Activated T-helper 2 cell treated with anti-CD3 and anti-CD28 coated beads, Interferon-gamma antibody, Interleukin-2, Interleukin-4, amounts not matched to agents 10 μg/mL and 5 μg/mL and 100 μg/mL, durations not matched to agents 14 hours and 24 hours and 36 hours (primary cell): Measurements from ENCODE around the gene POU2F1. TPM values are rescaled to one million over a fixed set of nuclear protein-coding genes. Genes with fewer than 3 reads are reported as not detected.
"Not testable (repeated sequence)": the region's sequence is repeated elsewhere in the genome, so short reads cannot be mapped to it uniquely, and the experiment has no call there.

Experiments used
- DNase-seq: peaks from one replicate; pipeline ENCODE4 v3.0.0; 2021; ENCODE audit warnings: low spot score
- H3K27ac Mint-ChIP-seq: one replicate; pipeline ENCODE4 v1.8.0; 2021; ENCODE audit warnings: mixed read lengths
- H3K27me3 Mint-ChIP-seq: one replicate; pipeline ENCODE4 v1.8.0; 2021; ENCODE audit warnings: low read depth, mixed read lengths
- H3K36me3 Mint-ChIP-seq: one replicate; pipeline ENCODE4 v1.8.0; 2021; ENCODE audit warnings: low read depth, mixed read lengths
- H3K4me1 Mint-ChIP-seq: one replicate; pipeline ENCODE4 v1.8.0; 2021; ENCODE audit warnings: low read depth, mixed read lengths
- H3K4me3 Mint-ChIP-seq: one replicate; pipeline ENCODE4 v1.8.0; 2021; ENCODE audit warnings: low read depth, mild to moderate bottlenecking, moderate library complexity, mixed read lengths
- H3K9me3 Mint-ChIP-seq: one replicate; pipeline ENCODE4 v1.8.0; 2021; ENCODE audit warnings: mixed read lengths
- intact Hi-C: fragments of 100-400 bp; cut with micrococcal nuclease; formaldehyde crosslinking; loops from one replicate; pipeline ENCODE4 v1.15.1; 2023
- total RNA-seq: library from RNA; stranded (reverse); gene quantifications from 2 replicates; pipeline ENCODE4 v1.2.3, GENCODE V29; 2022

Gene POU2F1
- total RNA-seq, 1 donor from 2014 or later = 21.9 TPM

- no peak for DNase-seq
- intact Hi-C loops = no loop called here
- Mint-ChIP-seq H3K27ac (no peak overlapping the region), H3K4me1 (peaks cover 7% of the 10 kb centered on the region), H3K36me3 (no peaks in the 10 kb centered on the region), H3K9me3 (peaks cover 5% of the 10 kb centered on the region), H3K4me3 (no peak overlapping the region), H3K27me3 (no peaks in the 10 kb centered on the region)
These were observed 76.8 kb downstream of the POU2F1 start for GRCh38 chr1:167297222-167298214.

- Mint-ChIP-seq H3K27ac (no peak overlapping the region), H3K27me3 (no peaks in the 10 kb centered on the region), H3K36me3 (no peaks in the 10 kb centered on the region), H3K9me3 (peaks cover 2% of the 10 kb centered on the region), H3K4me1 (peaks cover 7% of the 10 kb centered on the region), H3K4me3 (no peak overlapping the region)
- intact Hi-C loops = no loop called here
- DNase-seq = no peak
These were observed 77.6 kb downstream of the POU2F1 start for GRCh38 chr1:167298325-167298724.

GRCh38 chr1:167301355-167301754 is 80.7 kb downstream of the POU2F1 start:
- no peak for DNase-seq
- Mint-ChIP-seq H3K27ac (no peak overlapping the region), H3K27me3 (no peaks in the 10 kb centered on the region), H3K4me3 (no peak overlapping the region), H3K4me1 (peaks cover 1% of the 10 kb centered on the region), H3K36me3 (no peaks in the 10 kb centered on the region), H3K9me3 (no peaks in the 10 kb centered on the region)
- intact Hi-C loops = no loop called here

GRCh38 chr1:167304165-167304564 is 83.5 kb downstream of the POU2F1 start:
- intact Hi-C loops = no loop called here
- H3K4me3 Mint-ChIP-seq = no peak overlapping the region
- no peak for DNase-seq
- no peaks in the 10 kb centered on the region for H3K27me3 Mint-ChIP-seq
- H3K4me1 Mint-ChIP-seq = peaks cover 3% of the 10 kb centered on the region
- no peak overlapping the region for H3K27ac Mint-ChIP-seq
- no peaks in the 10 kb centered on the region for H3K9me3 Mint-ChIP-seq
- H3K36me3 Mint-ChIP-seq = no peaks in the 10 kb centered on the region

- H3K36me3 Mint-ChIP-seq = no peaks in the 10 kb centered on the region
These were observed 84.5 kb downstream of the POU2F1 start for GRCh38 chr1:167305059-167305705.

GRCh38 chr1:167305706-167306277 is 85.1 kb downstream of the POU2F1 start:
- no peak for DNase-seq
- Mint-ChIP-seq H3K27ac (no peak overlapping the region), H3K4me3 (no peak overlapping the region), H3K9me3 (no peaks in the 10 kb centered on the region), H3K27me3 (no peaks in the 10 kb centered on the region), H3K36me3 (no peaks in the 10 kb centered on the region), H3K4me1 (peaks cover 10% of the 10 kb centered on the region)
- intact Hi-C loops = no loop called here

More at GRCh38 chr1:167305059-167305705, 84.5 kb downstream of the POU2F1 start:
- no peak overlapping the region for H3K27ac Mint-ChIP-seq
- no peaks in the 10 kb centered on the region for H3K27me3 Mint-ChIP-seq
- no peaks in the 10 kb centered on the region for H3K9me3 Mint-ChIP-seq
- intact Hi-C loops = no loop called here
- no peak for DNase-seq
- no peak overlapping the region for H3K4me3 Mint-ChIP-seq
- peaks cover 5% of the 10 kb centered on the region for H3K4me1 Mint-ChIP-seq

GRCh38 chr1:167310732-167311131 is 90.0 kb downstream of the POU2F1 start:
- H3K4me1 Mint-ChIP-seq = peaks cover 19% of the 10 kb centered on the region
- no peak overlapping the region for H3K4me3 Mint-ChIP-seq
- H3K36me3 Mint-ChIP-seq = peaks cover under 1% of the 10 kb centered on the region
- H3K27me3 Mint-ChIP-seq = no peaks in the 10 kb centered on the region
- no peak overlapping the region for H3K27ac Mint-ChIP-seq
- peaks cover 1% of the 10 kb centered on the region for H3K9me3 Mint-ChIP-seq
- intact Hi-C loops = no loop called here
- DNase-seq = no peak

- peaks cover 18% of the 10 kb centered on the region for H3K36me3 Mint-ChIP-seq
- peaks cover 16% of the 10 kb centered on the region for H3K4me1 Mint-ChIP-seq
- no peak overlapping the region for H3K27ac Mint-ChIP-seq
- no peak overlapping the region for H3K4me3 Mint-ChIP-seq
- H3K9me3 Mint-ChIP-seq = peaks cover 19% of the 10 kb centered on the region
- no peak for DNase-seq
- intact Hi-C loops = no loop called here
- H3K27me3 Mint-ChIP-seq = no peaks in the 10 kb centered on the region
These were observed 92.2 kb downstream of the POU2F1 start for GRCh38 chr1:167312871-167313270.

GRCh38 chr1:167314671-167315070 is 94.0 kb downstream of the POU2F1 start:
- H3K27me3 Mint-ChIP-seq = no peaks in the 10 kb centered on the region
- H3K4me1 Mint-ChIP-seq = peaks cover 22% of the 10 kb centered on the region
- DNase-seq = no peak
- H3K27ac Mint-ChIP-seq = no peak overlapping the region
- no peak overlapping the region for H3K4me3 Mint-ChIP-seq
- intact Hi-C loops = no loop called here
- peaks cover 34% of the 10 kb centered on the region for H3K36me3 Mint-ChIP-seq
- H3K9me3 Mint-ChIP-seq = peaks cover 34% of the 10 kb centered on the region

GRCh38 chr1:167317463-167317862 is 96.8 kb downstream of the POU2F1 start:
- no peak for DNase-seq
- Mint-ChIP-seq H3K4me3 (no peak overlapping the region), H3K9me3 (peaks cover 59% of the 10 kb centered on the region), H3K36me3 (peaks cover 53% of the 10 kb centered on the region), H3K4me1 (peaks cover 13% of the 10 kb centered on the region), H3K27me3 (no peaks in the 10 kb centered on the region), H3K27ac (no peak overlapping the region)
- intact Hi-C loops = no loop called here

GRCh38 chr1:167319206-167319605 is 98.5 kb downstream of the POU2F1 start:
- H3K27ac Mint-ChIP-seq, H3K4me1 Mint-ChIP-seq, intact Hi-C loops, DNase-seq, H3K27me3 Mint-ChIP-seq, H3K4me3 Mint-ChIP-seq: not testable (repeated sequence)
- H3K9me3 Mint-ChIP-seq = peaks cover 76% of the 10 kb centered on the region
- H3K36me3 Mint-ChIP-seq = peaks cover 66% of the 10 kb centered on the region

GRCh38 chr1:167322483-167322882 is 101.8 kb downstream of the POU2F1 start:
- H3K4me1 Mint-ChIP-seq = peaks cover 6% of the 10 kb centered on the region
- no peak overlapping the region for H3K27ac Mint-ChIP-seq
- peaks cover 75% of the 10 kb centered on the region for H3K36me3 Mint-ChIP-seq
- intact Hi-C loops = no loop called here
- no peak overlapping the region for H3K4me3 Mint-ChIP-seq
- DNase-seq = no peak
- H3K9me3 Mint-ChIP-seq = peaks cover 73% of the 10 kb centered on the region
- H3K27me3 Mint-ChIP-seq = no peaks in the 10 kb centered on the region

GRCh38 chr1:167325151-167325550 is 104.5 kb downstream of the POU2F1 start:
- no peak overlapping the region for H3K27ac Mint-ChIP-seq
- H3K4me3 Mint-ChIP-seq = no peak overlapping the region
- H3K27me3 Mint-ChIP-seq = no peaks in the 10 kb centered on the region
- intact Hi-C loops = no loop called here
- no peak for DNase-seq
- no peaks in the 10 kb centered on the region for H3K4me1 Mint-ChIP-seq
- peaks cover 51% of the 10 kb centered on the region for H3K36me3 Mint-ChIP-seq
- peaks cover 49% of the 10 kb centered on the region for H3K9me3 Mint-ChIP-seq
